Pancreas (tissue), 10 donors: ENCODE results near the gene NOS1AP. TPM values are rescaled to one million over a fixed set of nuclear protein-coding genes. Genes with fewer than 3 reads are reported as not detected.
A peak's percentile ranks its signal among the peaks of the same experiment; 100 is the strongest.

Source experiments
- ATAC-seq, 4 donors: fragments of 200-7000 bp; cut with Tn5 transposase; one replicate each; pipeline versions ENCODE4 v1.8.0 to v1.9.1; 2020; ENCODE audit warnings: mild to moderate bottlenecking in 4 of 4, moderate library complexity in 4 of 4
- DNase-seq, 6 donors: peaks; one replicate each; pipeline ENCODE4 v3.0.0-alpha.2; 2020
- FAIRE-seq: peaks from 2 replicates; lab custom pipeline; 2012; peaks lifted over from hg19 to GRCh38; lab: Jason Lieb, UNC
- H3K27ac ChIP-seq, 4 donors: fragments of 200-600 bp; sonication (generic); 1 replicate in 3 of 4; 2 replicates in 1 of 4; pipeline versions ENCODE4 v1.5.0 to v1.8.0; 2020
- H3K27me3 ChIP-seq, 4 donors: fragments of 200-600 bp; one replicate each; pipeline ENCODE4 v1.8.0; 2021
- H3K36me3 ChIP-seq, 3 donors: fragments of 200-600 bp; sonication (generic) in 1 of 3; one replicate each; pipeline versions ENCODE4 v1.5.0 to v1.8.0; 2020 to 2021
- H3K4me1 ChIP-seq, 3 donors: fragments of 200-600 bp; one replicate each; pipeline ENCODE4 v1.8.0; 2021
- H3K4me3 ChIP-seq, 4 donors: fragments of 200-600 bp; sonication (generic) in 2 of 4; one replicate each; pipeline versions ENCODE4 v1.5.0 to v1.8.0; 2020 to 2021
- H3K9me3 ChIP-seq, 4 donors: fragments of 200-600 bp; one replicate each; pipeline ENCODE4 v1.8.0; 2021
- WGBS, 2 donors: extraction: QIAGEN DNeasy Blood & Tissue Kit; methylation state at CpG; one replicate each; pipeline ENCODE4 v1.1.7; 2013; 5-methylcytosine and 5-hydroxymethylcytosine counted together
- intact Hi-C, 3 donors: fragments of 100-400 bp; cut with DNase I; formaldehyde crosslinking; loops; one replicate each; pipeline versions ENCODE4 v1.11.1 to v1.14.2; 2022
- polyA plus RNA-seq, 2 donors: library from polyadenylated mRNA; stranded (reverse); fragments of 200-250 nt; gene quantifications; one replicate each; pipeline ENCODE4 v1.2.3, GENCODE V29; 2013
- total RNA-seq, 6 donors: library from RNA; stranded (reverse); fragmentation: NEBNext Ultra II Directional in 4 of 6; extraction: Animal tissue kit (Norgen Biotek cat#: 25700) in 4 of 6; gene quantifications; one replicate each; pipeline versions ENCODE4 v1.2.1 to v1.2.4, GENCODE V29; 2021 to 2023
- TF ChIP-seq, protein P1 (sequence below), 4 donors: fragments of 200-600 bp; sonication (generic) in 3 of 4; IDR thresholded peaks; one replicate each; pipeline versions ENCODE4 v1.5.0 to v1.8.0; 2021; ENCODE audit warnings: antibody characterized with exemption in 4 of 4
- donor health status: healthy with polysubstance abuse.
- donor health status: DM: no; HTN: no; CAD: no; lungs with moderate emphysema.
- donor health status: DM: no; HTN: no; CAD: no.
- donor health status: control.
- donor health status: control.
- donor health status: Bipolar disorder and iron deficiency.
- donor health status: DM: yes; HTN: yes; CAD: no.
- donor health status: DM: no; HTN: no; CAD: no.
- donor health status: DM: no; HTN: no; CAD: no.
- donor health status: DM: yes; HTN: yes; CAD: no.

Gene NOS1AP
- total and polyA plus RNA-seq, 8 donors, result 0.40 to 2.8 (median 1.7) TPM

GRCh38 chr1:162283657-162284056 is 214.2 kb downstream of the NOS1AP start:
- peaks cover 22 to 29% (median 28%) of the 10 kb centered on the region in 3 donors for H3K4me1 ChIP-seq
- ATAC-seq, result peak; percentile 66 to 71 (median 69)
- peak overlapping the region in 2 of 4 donors; percentile 10 to 64 for H3K27ac ChIP-seq
- no peak overlapping the region for H3K4me3 ChIP-seq
- no peaks in the 10 kb centered on the region for H3K9me3 ChIP-seq
- no peaks in the 10 kb centered on the region for H3K27me3 ChIP-seq
- FAIRE-seq, result no peak
- no peaks in the 10 kb centered on the region for H3K36me3 ChIP-seq
- intact Hi-C loops, result no loop called here
- 7 to 28% methylated on average over 2 of the region's 2 CpGs for WGBS, 2 donors
- peak; percentile 46 to 73 (median 68) for DNase-seq
- TF ChIP-seq, protein P1, sequence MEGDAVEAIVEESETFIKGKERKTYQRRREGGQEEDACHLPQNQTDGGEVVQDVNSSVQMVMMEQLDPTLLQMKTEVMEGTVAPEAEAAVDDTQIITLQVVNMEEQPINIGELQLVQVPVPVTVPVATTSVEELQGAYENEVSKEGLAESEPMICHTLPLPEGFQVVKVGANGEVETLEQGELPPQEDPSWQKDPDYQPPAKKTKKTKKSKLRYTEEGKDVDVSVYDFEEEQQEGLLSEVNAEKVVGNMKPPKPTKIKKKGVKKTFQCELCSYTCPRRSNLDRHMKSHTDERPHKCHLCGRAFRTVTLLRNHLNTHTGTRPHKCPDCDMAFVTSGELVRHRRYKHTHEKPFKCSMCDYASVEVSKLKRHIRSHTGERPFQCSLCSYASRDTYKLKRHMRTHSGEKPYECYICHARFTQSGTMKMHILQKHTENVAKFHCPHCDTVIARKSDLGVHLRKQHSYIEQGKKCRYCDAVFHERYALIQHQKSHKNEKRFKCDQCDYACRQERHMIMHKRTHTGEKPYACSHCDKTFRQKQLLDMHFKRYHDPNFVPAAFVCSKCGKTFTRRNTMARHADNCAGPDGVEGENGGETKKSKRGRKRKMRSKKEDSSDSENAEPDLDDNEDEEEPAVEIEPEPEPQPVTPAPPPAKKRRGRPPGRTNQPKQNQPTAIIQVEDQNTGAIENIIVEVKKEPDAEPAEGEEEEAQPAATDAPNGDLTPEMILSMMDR (IDR thresholded peaks at IDR 0.05), result no peak

DNA sequence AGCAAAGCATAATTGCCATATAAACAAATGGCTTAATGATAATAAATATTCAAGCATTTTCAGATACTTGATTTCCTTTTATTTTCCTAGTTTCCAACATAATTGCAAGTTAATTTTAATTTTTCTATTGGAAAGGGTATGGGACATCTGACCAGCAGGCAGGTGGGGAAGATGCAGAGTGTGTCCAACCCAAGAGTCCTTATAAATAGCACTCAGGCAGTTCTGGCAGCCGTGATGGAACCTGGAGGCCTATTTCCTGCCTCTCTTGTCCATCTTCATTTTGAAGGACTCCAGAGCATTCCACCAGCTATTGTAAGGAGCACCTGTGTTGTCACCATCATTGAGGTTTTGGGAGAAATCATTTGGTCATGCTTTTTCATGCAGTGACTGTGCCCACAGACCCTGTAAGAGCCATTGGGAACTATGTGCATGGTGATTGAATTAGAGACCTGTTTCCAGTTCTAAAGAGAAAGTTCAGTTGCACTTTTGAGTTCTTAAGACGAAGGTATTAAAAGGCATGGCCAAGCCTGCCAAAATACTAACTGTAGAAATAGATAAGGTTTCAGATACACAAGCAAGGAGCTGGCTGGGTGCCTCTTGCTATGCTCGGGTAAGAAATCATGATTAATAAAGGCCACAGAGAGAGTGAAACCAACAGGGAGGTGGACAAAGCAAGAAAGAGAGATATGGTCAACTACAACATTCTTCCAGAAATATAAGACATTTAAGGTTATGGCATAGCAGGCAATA is 214.9 kb downstream of the NOS1AP start:
- ATAC-seq, result peak; percentile 15 to 39 (median 30)
- intact Hi-C loops, result no loop called here
- H3K36me3 ChIP-seq, result no peaks in the 10 kb centered on the region
- 20% methylated on average over 3 of the region's 3 CpGs for WGBS, 2 donors
- no peaks in the 10 kb centered on the region for H3K27me3 ChIP-seq
- H3K27ac ChIP-seq, result peak overlapping the region in 2 of 4 donors; percentile 64 to 67
- DNase-seq, result peak in 2 of 6 donors; percentile 15 to 31
- TF ChIP-seq, protein P1 (IDR thresholded peaks at IDR 0.05), result no peak
- H3K9me3 ChIP-seq, result no peaks in the 10 kb centered on the region
- H3K4me3 ChIP-seq, result peak overlapping the region in 1 of 4 donors; percentile 2
- FAIRE-seq, result no peak
- peaks cover 22 to 29% (median 28%) of the 10 kb centered on the region in 3 donors for H3K4me1 ChIP-seq

GRCh38 chr1:162285149-162285561 is 215.7 kb downstream of the NOS1AP start:
- H3K4me1 ChIP-seq, result peaks cover 22 to 29% (median 28%) of the 10 kb centered on the region in 3 donors
- H3K27ac ChIP-seq, result peak overlapping the region in 3 of 4 donors; percentile 11 to 67 (median 64)
- no peaks in the 10 kb centered on the region for H3K27me3 ChIP-seq
- FAIRE-seq (no peak), DNase-seq (peak; percentile 65 to 94 (median 86)), ATAC-seq (peak; percentile 84 to 94 (median 92))
- H3K4me3 ChIP-seq, result peak overlapping the region in 1 of 4 donors; percentile 2
- H3K36me3 ChIP-seq, result no peaks in the 10 kb centered on the region
- intact Hi-C loops, result no loop called here
- H3K9me3 ChIP-seq, result no peaks in the 10 kb centered on the region
- TF ChIP-seq, protein P1 (IDR thresholded peaks at IDR 0.05), result no peak
- 1 to 10% methylated on average over 5 of the region's 5 CpGs for whole genome bisulfite sequencing, 2 donors

GRCh38 chr1:162291000-162291399 is 221.5 kb downstream of the NOS1AP start:
- no peaks in the 10 kb centered on the region for H3K36me3 ChIP-seq
- H3K27ac ChIP-seq, result no peak overlapping the region
- DNase-seq (no peak), FAIRE-seq (no peak), ATAC-seq (no peak)
- intact Hi-C loops, result no loop called here
- peaks cover 0 to 4% (median under 1%) of the 10 kb centered on the region in 3 donors for H3K4me1 ChIP-seq
- TF ChIP-seq, protein P1 (IDR thresholded peaks at IDR 0.05), result no peak
- no peaks in the 10 kb centered on the region for H3K9me3 ChIP-seq
- H3K4me3 ChIP-seq, result no peak overlapping the region
- 88 to 90% methylated on average over 1 of the region's 1 CpG for WGBS, 2 donors
- no peaks in the 10 kb centered on the region for H3K27me3 ChIP-seq

GRCh38 chr1:162292422-162292849 is 222.9 kb downstream of the NOS1AP start:
- FAIRE-seq, result no peak
- intact Hi-C loops, result no loop called here
- H3K4me1 ChIP-seq, result no peaks in the 10 kb centered on the region
- no peaks in the 10 kb centered on the region for H3K36me3 ChIP-seq
- H3K9me3 ChIP-seq, result no peaks in the 10 kb centered on the region
- ATAC-seq, result peak in 1 of 4 donors; percentile 39
- no peak for DNase-seq
- H3K27ac ChIP-seq, result no peak overlapping the region
- 67 to 73% methylated on average over 2 of the region's 2 CpGs for WGBS, 2 donors
- H3K27me3 ChIP-seq, result no peaks in the 10 kb centered on the region
- H3K4me3 ChIP-seq, result no peak overlapping the region
- TF ChIP-seq, protein P1 (IDR thresholded peaks at IDR 0.05), result no peak
